Measurements from ENCODE around the gene NUP214.

NUP214 gene

GRCh38 chr9:131246618-131247017 is 121.2 kb downstream of the NUP214 start:
- no peak for FAIRE-seq
- no peak for TF ChIP-seq TAF1 (IDR thresholded peaks at IDR 0.05; ENCODE audit: borderline replicate concordance, low read depth, low read length)
- TF ChIP-seq POLR2AphosphoS5 (IDR thresholded peaks at IDR 0.05; ENCODE audit: low read depth, low read length), result no peak
- TF ChIP-seq POLR2A (IDR thresholded peaks at IDR 0.05; ENCODE audit: low read depth, low read length), result no peak
- DNase-seq (ENCODE audit: insufficient read length), result no peak

- no peak for DNase-seq (ENCODE audit: insufficient read length)
- peak; percentile 21 for FAIRE-seq
- TF ChIP-seq TAF1 (IDR thresholded peaks at IDR 0.05; ENCODE audit: borderline replicate concordance, low read depth, low read length), result no peak
- no peak for TF ChIP-seq POLR2AphosphoS5 (IDR thresholded peaks at IDR 0.05; ENCODE audit: low read depth, low read length)
- TF ChIP-seq POLR2A (IDR thresholded peaks at IDR 0.05; ENCODE audit: low read depth, low read length), result no peak
Measured at GRCh38 chr9:131252120-131252519, 126.7 kb downstream of the NUP214 start.

- no peak for TF ChIP-seq POLR2A (IDR thresholded peaks at IDR 0.05; ENCODE audit: low read depth, low read length)
- no peak for TF ChIP-seq POLR2AphosphoS5 (IDR thresholded peaks at IDR 0.05; ENCODE audit: low read depth, low read length)
- no peak for TF ChIP-seq TAF1 (IDR thresholded peaks at IDR 0.05; ENCODE audit: borderline replicate concordance, low read depth, low read length)
- DNase-seq (ENCODE audit: insufficient read length) (no peak), FAIRE-seq (peak; percentile 87)
Measured at GRCh38 chr9:131253891-131254491, 128.6 kb downstream of the NUP214 start.

DNA sequence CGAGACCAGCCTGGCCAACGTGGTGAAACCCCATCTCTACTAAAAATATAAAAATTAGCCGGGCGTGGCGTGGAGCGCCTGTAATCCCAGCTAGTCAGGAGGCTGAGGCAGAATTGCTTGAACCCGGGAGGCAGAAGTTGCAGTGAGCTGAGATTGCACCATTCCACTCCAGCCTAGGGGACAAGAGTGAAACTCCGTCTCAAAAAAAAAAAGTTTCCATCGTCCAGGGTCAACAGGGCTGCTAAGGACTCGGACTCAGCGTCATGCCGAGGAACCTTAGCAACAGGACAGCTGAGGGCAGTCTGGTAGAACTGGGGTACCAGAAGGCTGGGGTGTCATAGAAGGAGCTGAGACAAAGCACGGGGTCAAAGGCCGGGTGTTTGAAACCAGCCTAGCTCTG is 129.2 kb downstream of the NUP214 start:
- DNase-seq (ENCODE audit: insufficient read length) (no peak), FAIRE-seq (no peak)
- TF ChIP-seq TAF1 (IDR thresholded peaks at IDR 0.05; ENCODE audit: borderline replicate concordance, low read depth, low read length) (no peak), POLR2AphosphoS5 (IDR thresholded peaks at IDR 0.05; ENCODE audit: low read depth, low read length) (no peak), POLR2A (IDR thresholded peaks at IDR 0.05; ENCODE audit: low read depth, low read length) (no peak)

GRCh38 chr9:131255676-131256197 is 130.4 kb downstream of the NUP214 start:
- peak; percentile 42 for FAIRE-seq
- no peak for TF ChIP-seq POLR2AphosphoS5 (IDR thresholded peaks at IDR 0.05; ENCODE audit: low read depth, low read length)
- TF ChIP-seq TAF1 (IDR thresholded peaks at IDR 0.05; ENCODE audit: borderline replicate concordance, low read depth, low read length), result no peak
- no peak for TF ChIP-seq POLR2A (IDR thresholded peaks at IDR 0.05; ENCODE audit: low read depth, low read length)
- DNase-seq (ENCODE audit: insufficient read length), result no peak

GRCh38 chr9:131257266-131258025 is 132.1 kb downstream of the NUP214 start:
- DNase-seq (ENCODE audit: insufficient read length), result no peak
- no peak for FAIRE-seq
- no peak for TF ChIP-seq POLR2AphosphoS5 (IDR thresholded peaks at IDR 0.05; ENCODE audit: low read depth, low read length)
- no peak for TF ChIP-seq TAF1 (IDR thresholded peaks at IDR 0.05; ENCODE audit: borderline replicate concordance, low read depth, low read length)
- TF ChIP-seq POLR2A (IDR thresholded peaks at IDR 0.05; ENCODE audit: low read depth, low read length), result no peak

DNA sequence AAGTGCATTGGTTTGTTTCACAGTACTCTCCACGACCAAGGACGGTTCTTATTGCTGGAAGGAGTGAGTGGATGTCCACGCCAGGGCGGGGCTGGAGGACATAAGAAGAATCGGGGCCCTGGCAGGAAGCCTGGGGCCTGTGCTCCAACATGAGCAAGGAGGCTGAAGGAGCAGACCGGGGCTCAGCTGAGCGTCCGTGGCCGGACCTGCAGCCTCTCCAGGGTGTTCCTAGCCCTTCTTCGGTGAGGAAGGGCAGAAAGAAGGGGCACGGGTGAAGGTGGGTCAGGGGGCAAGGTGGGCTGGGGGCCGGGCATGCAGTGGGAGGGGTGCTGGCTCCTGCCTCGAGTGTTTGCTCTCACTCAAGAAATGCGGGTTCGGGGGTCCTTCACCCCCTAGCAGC is 132.8 kb downstream of the NUP214 start:
- TF ChIP-seq TAF1 (IDR thresholded peaks at IDR 0.05; ENCODE audit: borderline replicate concordance, low read depth, low read length) (no peak), POLR2AphosphoS5 (IDR thresholded peaks at IDR 0.05; ENCODE audit: low read depth, low read length) (no peak), POLR2A (IDR thresholded peaks at IDR 0.05; ENCODE audit: low read depth, low read length) (no peak)
- FAIRE-seq, result no peak
- no peak for DNase-seq (ENCODE audit: insufficient read length)

DNA sequence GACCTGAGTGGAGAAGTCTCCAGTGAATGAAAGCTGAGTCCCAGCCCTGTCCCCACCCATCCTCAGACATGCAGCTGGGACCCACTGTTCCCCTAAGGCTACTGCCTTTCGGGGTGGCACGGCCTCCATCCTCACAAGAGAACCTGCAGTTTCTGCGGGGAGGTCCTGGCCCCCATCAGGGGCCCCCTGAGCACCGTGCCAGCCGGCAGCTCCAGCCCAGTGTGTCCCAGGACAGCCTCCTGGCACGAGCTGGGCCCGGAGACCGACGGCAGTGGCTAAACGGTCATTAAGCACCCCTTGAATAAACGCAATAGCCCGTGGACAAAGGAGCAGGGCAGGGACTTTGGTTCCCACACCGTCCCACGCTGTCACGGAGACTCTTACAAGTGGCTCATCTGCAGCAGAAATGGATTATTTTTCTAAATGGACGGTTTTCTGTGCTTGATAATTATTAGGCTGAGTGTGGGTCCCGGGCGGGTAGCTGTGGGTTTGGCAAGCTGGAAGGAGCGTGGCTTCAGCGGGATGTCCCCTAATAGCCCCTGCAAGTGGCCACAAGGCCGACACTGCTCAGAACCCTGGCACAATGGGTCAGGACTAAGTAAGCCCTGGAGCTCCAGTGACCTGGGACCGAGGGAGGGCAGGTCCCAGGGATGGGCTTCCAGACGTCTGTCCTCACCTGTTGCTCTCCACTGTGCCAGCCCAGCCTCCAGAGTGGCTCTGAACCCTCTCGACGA is 133.5 kb downstream of the NUP214 start:
- DNase-seq (ENCODE audit: insufficient read length) (no peak), FAIRE-seq (no peak)
- TF ChIP-seq POLR2A (IDR thresholded peaks at IDR 0.05; ENCODE audit: low read depth, low read length) (no peak), POLR2AphosphoS5 (IDR thresholded peaks at IDR 0.05; ENCODE audit: low read depth, low read length) (no peak), TAF1 (IDR thresholded peaks at IDR 0.05; ENCODE audit: borderline replicate concordance, low read depth, low read length) (no peak)

- no peak for FAIRE-seq
- TF ChIP-seq POLR2A (IDR thresholded peaks at IDR 0.05; ENCODE audit: low read depth, low read length) (no peak), POLR2AphosphoS5 (IDR thresholded peaks at IDR 0.05; ENCODE audit: low read depth, low read length) (no peak), TAF1 (IDR thresholded peaks at IDR 0.05; ENCODE audit: borderline replicate concordance, low read depth, low read length) (no peak)
- no peak for DNase-seq (ENCODE audit: insufficient read length)
Measured at GRCh38 chr9:131259432-131259898, 134.1 kb downstream of the NUP214 start.

DNA sequence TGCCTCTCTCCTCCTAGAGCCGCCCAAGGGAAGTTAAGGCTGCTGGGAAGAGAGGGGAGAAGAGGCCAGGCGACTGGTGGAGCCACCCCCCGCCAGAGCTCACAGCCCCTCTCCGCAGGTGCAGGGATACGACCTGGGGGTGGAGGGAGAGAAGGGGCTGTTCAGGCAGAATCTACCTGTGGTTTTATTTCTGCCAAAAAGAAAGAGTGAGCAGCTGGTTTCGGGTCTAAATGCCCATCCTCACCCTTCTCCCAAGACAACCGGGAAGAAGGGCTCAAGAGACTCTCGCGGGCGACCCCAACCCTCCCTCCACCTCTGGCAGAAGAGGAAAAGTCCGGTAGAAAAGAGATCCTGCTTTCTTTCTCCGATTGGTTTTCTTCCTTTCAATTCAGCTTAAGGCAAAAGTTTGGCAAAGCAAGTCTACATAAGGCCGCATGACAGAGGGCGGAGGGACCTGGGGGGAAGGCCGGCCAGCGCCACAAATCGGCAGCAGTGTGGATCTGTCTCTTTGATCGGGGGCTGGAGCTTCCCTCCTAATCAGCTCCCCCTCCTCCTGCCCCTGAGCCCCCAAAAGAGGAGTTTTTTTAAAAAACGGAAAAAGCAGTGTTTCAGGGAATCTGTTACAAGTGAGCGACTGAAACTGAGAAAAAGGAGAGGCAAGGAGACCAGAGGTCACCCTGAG is 134.7 kb downstream of the NUP214 start:
- FAIRE-seq, result no peak
- DNase-seq (ENCODE audit: insufficient read length), result no peak
- no peak for TF ChIP-seq POLR2AphosphoS5 (IDR thresholded peaks at IDR 0.05; ENCODE audit: low read depth, low read length)
- no peak for TF ChIP-seq TAF1 (IDR thresholded peaks at IDR 0.05; ENCODE audit: borderline replicate concordance, low read depth, low read length)
- no peak for TF ChIP-seq POLR2A (IDR thresholded peaks at IDR 0.05; ENCODE audit: low read depth, low read length)
